Panc1 (cell line): Measurements from ENCODE around the gene DLG2.

Experiments
- POLR2AphosphoS5 ChIP-seq: IDR thresholded peaks from 2 replicates; pipeline ENCODE4 v1.6.1; 2012; ENCODE audit warnings: mild to moderate bottlenecking, low read depth, low read length, moderate library complexity
- SIN3A ChIP-seq: IDR thresholded peaks from 2 replicates; pipeline ENCODE4 v1.6.1; 2012; ENCODE audit warnings: low read depth, mild to moderate bottlenecking, low read length, moderate library complexity, borderline replicate concordance; ENCODE audit not compliant: insufficient read depth
- TF ChIP-seq, protein P1 (sequence below): fragments of 450-650 bp; IDR thresholded peaks from 2 replicates; pipeline ENCODE4 v1.5.1; 2017; ENCODE audit warnings: mild to moderate bottlenecking
- TF ChIP-seq, protein P2 (sequence below), 2 experiments: IDR thresholded peaks; 2 replicates each; pipeline ENCODE4 v1.6.1; 2011 to 2012; ENCODE audit warnings: low read depth in 2 of 2, control low read depth in 1 of 2, low read length in 1 of 2, mild to moderate bottlenecking in 1 of 2, moderate library complexity in 1 of 2; ENCODE audit not compliant: insufficient read depth in 1 of 2

DNA sequence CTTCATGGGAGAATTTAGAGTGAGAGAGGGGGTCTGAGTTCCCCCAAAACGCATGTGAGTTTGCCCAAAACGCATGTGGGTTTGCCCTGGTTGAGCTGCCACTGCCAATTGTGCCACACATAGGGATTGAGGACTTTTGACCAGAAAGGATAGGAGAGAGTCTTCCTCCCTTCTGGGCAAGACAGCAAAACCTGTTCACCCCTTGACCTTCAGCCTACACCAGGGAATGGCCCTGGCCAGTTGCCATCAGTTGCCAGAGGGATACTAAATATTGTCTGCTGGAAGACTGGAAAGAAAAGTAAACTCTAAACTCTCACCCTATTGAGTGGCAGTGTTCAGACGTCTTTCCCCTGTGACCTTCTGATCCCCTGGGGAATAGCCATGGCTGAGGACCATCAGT, 363.8 kb downstream of the DLG2 start:
- TF ChIP-seq, protein P1, sequence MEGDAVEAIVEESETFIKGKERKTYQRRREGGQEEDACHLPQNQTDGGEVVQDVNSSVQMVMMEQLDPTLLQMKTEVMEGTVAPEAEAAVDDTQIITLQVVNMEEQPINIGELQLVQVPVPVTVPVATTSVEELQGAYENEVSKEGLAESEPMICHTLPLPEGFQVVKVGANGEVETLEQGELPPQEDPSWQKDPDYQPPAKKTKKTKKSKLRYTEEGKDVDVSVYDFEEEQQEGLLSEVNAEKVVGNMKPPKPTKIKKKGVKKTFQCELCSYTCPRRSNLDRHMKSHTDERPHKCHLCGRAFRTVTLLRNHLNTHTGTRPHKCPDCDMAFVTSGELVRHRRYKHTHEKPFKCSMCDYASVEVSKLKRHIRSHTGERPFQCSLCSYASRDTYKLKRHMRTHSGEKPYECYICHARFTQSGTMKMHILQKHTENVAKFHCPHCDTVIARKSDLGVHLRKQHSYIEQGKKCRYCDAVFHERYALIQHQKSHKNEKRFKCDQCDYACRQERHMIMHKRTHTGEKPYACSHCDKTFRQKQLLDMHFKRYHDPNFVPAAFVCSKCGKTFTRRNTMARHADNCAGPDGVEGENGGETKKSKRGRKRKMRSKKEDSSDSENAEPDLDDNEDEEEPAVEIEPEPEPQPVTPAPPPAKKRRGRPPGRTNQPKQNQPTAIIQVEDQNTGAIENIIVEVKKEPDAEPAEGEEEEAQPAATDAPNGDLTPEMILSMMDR: no peak
- no peak for TF ChIP-seq POLR2AphosphoS5
- TF ChIP-seq SIN3A: no peak
- TF ChIP-seq, protein P2, sequence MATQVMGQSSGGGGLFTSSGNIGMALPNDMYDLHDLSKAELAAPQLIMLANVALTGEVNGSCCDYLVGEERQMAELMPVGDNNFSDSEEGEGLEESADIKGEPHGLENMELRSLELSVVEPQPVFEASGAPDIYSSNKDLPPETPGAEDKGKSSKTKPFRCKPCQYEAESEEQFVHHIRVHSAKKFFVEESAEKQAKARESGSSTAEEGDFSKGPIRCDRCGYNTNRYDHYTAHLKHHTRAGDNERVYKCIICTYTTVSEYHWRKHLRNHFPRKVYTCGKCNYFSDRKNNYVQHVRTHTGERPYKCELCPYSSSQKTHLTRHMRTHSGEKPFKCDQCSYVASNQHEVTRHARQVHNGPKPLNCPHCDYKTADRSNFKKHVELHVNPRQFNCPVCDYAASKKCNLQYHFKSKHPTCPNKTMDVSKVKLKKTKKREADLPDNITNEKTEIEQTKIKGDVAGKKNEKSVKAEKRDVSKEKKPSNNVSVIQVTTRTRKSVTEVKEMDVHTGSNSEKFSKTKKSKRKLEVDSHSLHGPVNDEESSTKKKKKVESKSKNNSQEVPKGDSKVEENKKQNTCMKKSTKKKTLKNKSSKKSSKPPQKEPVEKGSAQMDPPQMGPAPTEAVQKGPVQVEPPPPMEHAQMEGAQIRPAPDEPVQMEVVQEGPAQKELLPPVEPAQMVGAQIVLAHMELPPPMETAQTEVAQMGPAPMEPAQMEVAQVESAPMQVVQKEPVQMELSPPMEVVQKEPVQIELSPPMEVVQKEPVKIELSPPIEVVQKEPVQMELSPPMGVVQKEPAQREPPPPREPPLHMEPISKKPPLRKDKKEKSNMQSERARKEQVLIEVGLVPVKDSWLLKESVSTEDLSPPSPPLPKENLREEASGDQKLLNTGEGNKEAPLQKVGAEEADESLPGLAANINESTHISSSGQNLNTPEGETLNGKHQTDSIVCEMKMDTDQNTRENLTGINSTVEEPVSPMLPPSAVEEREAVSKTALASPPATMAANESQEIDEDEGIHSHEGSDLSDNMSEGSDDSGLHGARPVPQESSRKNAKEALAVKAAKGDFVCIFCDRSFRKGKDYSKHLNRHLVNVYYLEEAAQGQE (IDR thresholded peaks at IDR 0.05; ENCODE audit: insufficient read depth in 1 of 2, low read depth in 2 of 2, low read length in 1 of 2): no peak
